WTC11 (cell line): ENCODE results near the gene EYS.

Experiments used
- CTCF ChIP-seq: fragments of 200-600 bp; IDR thresholded peaks from 2 replicates; pipeline ENCODE4 v1.8.0; 2022; ENCODE audit warnings: antibody characterized with exemption
- ESRRA ChIP-seq: sonication (generic); formaldehyde crosslinking; IDR thresholded peaks from 2 replicates; pipeline ENCODE4 v1.8.1; 2022; ENCODE audit warnings: mild to moderate bottlenecking, missing genetic modification reagents, borderline replicate concordance
- GTF2I ChIP-seq: fragments of 250-450 bp; sonication (Bioruptor Pico); conservative IDR thresholded peaks from 2 replicates; pipeline ENCODE4 v1.4.0; 2021; ENCODE audit warnings: mild to moderate bottlenecking
- HMGXB4 ChIP-seq: sonication (generic); formaldehyde crosslinking; IDR thresholded peaks from 2 replicates; pipeline ENCODE4 v1.8.1; 2023; ENCODE audit warnings: mild to moderate bottlenecking, moderate library complexity, missing genetic modification reagents
- MAX ChIP-seq: sonication (generic); formaldehyde crosslinking; IDR thresholded peaks from 2 replicates; pipeline ENCODE4 v1.8.0; 2022; ENCODE audit warnings: mild to moderate bottlenecking, missing genetic modification reagents
- PRDM15 ChIP-seq: sonication (generic); formaldehyde crosslinking; IDR thresholded peaks from 2 replicates; pipeline ENCODE4 v1.8.0; 2022; ENCODE audit warnings: missing genetic modification reagents
- SP1 ChIP-seq: sonication (generic); formaldehyde crosslinking; conservative IDR thresholded peaks from 2 replicates; pipeline ENCODE4 v1.8.1; 2022; ENCODE audit warnings: missing genetic modification reagents
- ZNF671 ChIP-seq: fragments of 250-450 bp; sonication (Bioruptor Pico); IDR thresholded peaks from 2 replicates; pipeline ENCODE4 v1.8.0; 2021; ENCODE audit warnings: mild to moderate bottlenecking

- no peak for TF ChIP-seq CTCF
- TF ChIP-seq GTF2I, result no peak
- no peak for TF ChIP-seq MAX (CRISPR knock-in tag)
- no peak for TF ChIP-seq ESRRA
- no peak for TF ChIP-seq ZNF671
- no peak for TF ChIP-seq HMGXB4
- TF ChIP-seq SP1 (CRISPR knock-in tag), result no peak
- no peak for TF ChIP-seq PRDM15 (CRISPR knock-in tag)
Observed at GRCh38 chr6:64714073-64714472, 993.0 kb downstream of the EYS start.
